ENCODE data around the gene SIRT2. TPM values are rescaled to one million over a fixed set of nuclear protein-coding genes. Genes with fewer than 3 reads are reported as not detected.

SIRT2 gene
- total RNA-seq, 1 donor from 2014 or later: 10.9 TPM

DNA sequence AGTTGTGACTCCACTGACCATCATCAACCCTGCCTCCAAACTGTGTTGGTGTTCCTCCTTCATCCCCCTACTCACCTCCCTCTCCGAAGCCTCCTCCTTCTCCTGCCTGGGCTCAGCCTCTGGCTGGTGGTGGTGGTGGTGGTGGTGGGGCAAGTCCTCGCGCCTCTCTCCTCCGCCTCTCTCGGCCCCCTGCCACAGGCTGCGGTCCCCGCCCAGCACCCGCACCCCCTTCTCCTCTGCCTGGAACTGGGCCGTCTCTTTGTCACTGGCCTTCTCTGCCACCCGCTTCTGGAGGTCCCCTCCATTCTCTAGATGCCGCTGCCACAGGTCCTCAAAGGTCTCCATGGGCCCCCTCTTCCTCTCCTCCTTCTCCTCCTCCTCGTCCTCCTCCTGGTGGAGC, 11.1 kb upstream of the SIRT2 start:
- Histone ChIP-seq H3K4me2 (no peak overlapping the region), H3K9ac (no peak overlapping the region), H3K4me1 (no peaks in the 10 kb centered on the region), H3K36me3 (no peaks in the 10 kb centered on the region), H3K79me2 (ENCODE audit: low read depth) (no peaks in the 10 kb centered on the region), H3K9me3 (ENCODE audit: low read depth) (no peaks in the 10 kb centered on the region), H3F3A (ENCODE audit: low read depth) (no peaks in the 10 kb centered on the region), H3K27ac (no peak overlapping the region), H3K4me3 (no peak overlapping the region), H2AFZ (replicated peaks) (no peak overlapping the region), H4K20me1 (ENCODE audit: low read depth) (no peaks in the 10 kb centered on the region), H3K27me3 (no peaks in the 10 kb centered on the region)
- Mint-ChIP-seq H3K27me3 (ENCODE audit: insufficient read depth, low read depth) (peaks cover 11% of the 10 kb centered on the region), H3K4me3 (peak overlapping the region; percentile 69), H3K36me3 (peaks cover 8% of the 10 kb centered on the region), H3K27ac (no peak overlapping the region), H3K9me3 (no peaks in the 10 kb centered on the region), H3K4me1 (no peaks in the 10 kb centered on the region)
- TF ChIP-seq EZH2phosphoT487 (IDR thresholded peaks at IDR 0.05) (no peak), EZH2 (IDR thresholded peaks at IDR 0.05) (no peak)
- TF ChIP-seq, protein P1, sequence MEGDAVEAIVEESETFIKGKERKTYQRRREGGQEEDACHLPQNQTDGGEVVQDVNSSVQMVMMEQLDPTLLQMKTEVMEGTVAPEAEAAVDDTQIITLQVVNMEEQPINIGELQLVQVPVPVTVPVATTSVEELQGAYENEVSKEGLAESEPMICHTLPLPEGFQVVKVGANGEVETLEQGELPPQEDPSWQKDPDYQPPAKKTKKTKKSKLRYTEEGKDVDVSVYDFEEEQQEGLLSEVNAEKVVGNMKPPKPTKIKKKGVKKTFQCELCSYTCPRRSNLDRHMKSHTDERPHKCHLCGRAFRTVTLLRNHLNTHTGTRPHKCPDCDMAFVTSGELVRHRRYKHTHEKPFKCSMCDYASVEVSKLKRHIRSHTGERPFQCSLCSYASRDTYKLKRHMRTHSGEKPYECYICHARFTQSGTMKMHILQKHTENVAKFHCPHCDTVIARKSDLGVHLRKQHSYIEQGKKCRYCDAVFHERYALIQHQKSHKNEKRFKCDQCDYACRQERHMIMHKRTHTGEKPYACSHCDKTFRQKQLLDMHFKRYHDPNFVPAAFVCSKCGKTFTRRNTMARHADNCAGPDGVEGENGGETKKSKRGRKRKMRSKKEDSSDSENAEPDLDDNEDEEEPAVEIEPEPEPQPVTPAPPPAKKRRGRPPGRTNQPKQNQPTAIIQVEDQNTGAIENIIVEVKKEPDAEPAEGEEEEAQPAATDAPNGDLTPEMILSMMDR (IDR thresholded peaks at IDR 0.05): no peak
- no peak for DNase-seq (ENCODE audit: low spot score)

DNA sequence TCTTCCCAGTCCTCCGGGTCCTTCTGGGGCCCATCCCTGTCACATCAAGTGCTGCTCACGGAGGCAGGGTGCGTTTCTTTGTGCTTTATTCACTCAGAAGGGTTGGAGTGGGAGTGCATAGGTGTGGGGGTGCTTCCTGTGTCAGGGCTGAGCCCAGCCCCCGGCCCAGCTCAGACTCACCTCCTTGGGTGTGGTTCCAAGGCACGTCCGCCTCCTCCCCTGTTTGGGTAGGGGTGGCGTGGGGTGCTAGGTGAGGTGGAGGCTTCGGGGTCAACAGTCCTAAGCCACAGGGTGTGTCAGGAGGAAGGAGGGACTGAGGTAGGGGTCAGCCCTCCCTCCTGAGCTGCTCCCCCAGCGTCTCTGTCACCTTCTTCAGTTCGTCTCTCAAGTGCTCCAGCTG, 9.5 kb upstream of the SIRT2 start:
- Mint-ChIP-seq H3K4me3 (no peak overlapping the region), H3K36me3 (peaks cover 9% of the 10 kb centered on the region), H3K27me3 (ENCODE audit: insufficient read depth, low read depth) (peaks cover 10% of the 10 kb centered on the region), H3K4me1 (no peaks in the 10 kb centered on the region), H3K27ac (no peak overlapping the region), H3K9me3 (no peaks in the 10 kb centered on the region)
- Histone ChIP-seq H4K20me1 (ENCODE audit: low read depth) (no peaks in the 10 kb centered on the region), H3K36me3 (no peaks in the 10 kb centered on the region), H3K27ac (no peak overlapping the region), H3F3A (ENCODE audit: low read depth) (no peaks in the 10 kb centered on the region), H3K4me1 (no peaks in the 10 kb centered on the region), H3K79me2 (ENCODE audit: low read depth) (no peaks in the 10 kb centered on the region), H3K4me2 (no peak overlapping the region), H2AFZ (replicated peaks) (no peak overlapping the region), H3K27me3 (no peaks in the 10 kb centered on the region), H3K9ac (no peak overlapping the region), H3K9me3 (ENCODE audit: low read depth) (no peaks in the 10 kb centered on the region), H3K4me3 (no peak overlapping the region)
- no peak for DNase-seq (ENCODE audit: low spot score)
- TF ChIP-seq, protein P1 (IDR thresholded peaks at IDR 0.05): no peak
- no peak for TF ChIP-seq EZH2phosphoT487 (IDR thresholded peaks at IDR 0.05)
- no peak for TF ChIP-seq EZH2 (IDR thresholded peaks at IDR 0.05)

DNA sequence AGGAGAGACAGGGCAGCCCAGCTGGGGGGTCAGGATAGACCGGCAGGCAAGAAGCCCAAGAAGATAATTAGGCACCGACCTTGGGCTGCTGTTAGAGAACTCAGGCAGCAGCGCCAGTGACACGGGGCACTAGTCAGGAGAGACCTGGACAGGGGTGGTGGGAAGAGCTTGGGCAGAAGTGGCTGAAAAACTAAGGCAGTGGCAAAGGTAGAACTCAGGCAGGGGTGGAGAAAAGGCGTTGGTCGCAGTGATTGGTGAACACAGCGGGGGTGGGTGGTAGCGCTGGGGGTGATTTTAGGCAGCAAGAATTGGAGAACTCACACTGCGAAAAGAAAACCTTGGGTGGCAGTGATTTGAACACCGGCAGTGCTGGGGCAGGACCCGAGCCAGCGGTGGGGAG, 8.3 kb upstream of the SIRT2 start:
- no peak for TF ChIP-seq EZH2phosphoT487 (IDR thresholded peaks at IDR 0.05)
- TF ChIP-seq, protein P1 (IDR thresholded peaks at IDR 0.05): no peak
- no peak for TF ChIP-seq EZH2 (IDR thresholded peaks at IDR 0.05)
- Histone ChIP-seq H2AFZ (replicated peaks) (no peak overlapping the region), H3K9me3 (ENCODE audit: low read depth) (no peaks in the 10 kb centered on the region), H3K27ac (no peak overlapping the region), H3K79me2 (ENCODE audit: low read depth) (no peaks in the 10 kb centered on the region), H4K20me1 (ENCODE audit: low read depth) (no peaks in the 10 kb centered on the region), H3K4me3 (no peak overlapping the region), H3K27me3 (no peaks in the 10 kb centered on the region), H3K36me3 (no peaks in the 10 kb centered on the region), H3K9ac (no peak overlapping the region), H3F3A (ENCODE audit: low read depth) (no peaks in the 10 kb centered on the region), H3K4me2 (no peak overlapping the region), H3K4me1 (no peaks in the 10 kb centered on the region)
- no peak overlapping the region for H3K4me3 Mint-ChIP-seq
- no peak for DNase-seq (ENCODE audit: low spot score)
- H3K4me1 Mint-ChIP-seq: no peaks in the 10 kb centered on the region
- H3K27me3 Mint-ChIP-seq (ENCODE audit: insufficient read depth, low read depth): peaks cover 7% of the 10 kb centered on the region
- peaks cover 9% of the 10 kb centered on the region for H3K36me3 Mint-ChIP-seq
- no peak overlapping the region for H3K27ac Mint-ChIP-seq
- H3K9me3 Mint-ChIP-seq: no peaks in the 10 kb centered on the region

Measured in neural progenitor cell (in vitro differentiated cells).